K562 (cell line): Measurements from ENCODE around the gene CNOT10. TPM values are rescaled to one million over a fixed set of nuclear protein-coding genes. Genes with fewer than 3 reads are reported as not detected.

Experiments
- ATAC-seq: fragments of 200-7000 bp; cut with Tn5 transposase; 3 replicates; pipeline ENCODE4 v1.9.1; 2020; ENCODE audit warnings: moderate library complexity
- BruUV-seq: library from RNA; stranded (reverse); fragments of 400-500 nt; replicated peaks from 2 replicates; lab custom pipeline; 2021; lab: Mats Ljungman, UMichigan
- CTCF ChIA-PET: fragments of 300-600 bp; formaldehyde crosslinking; extraction: SDS; loops from one replicate; lab custom pipeline; 2021; ENCODE audit warnings: low intra/inter-chr PET ratio; lab: Yijun Ruan, JAX
- POLR2A ChIA-PET: fragments of 300-600, 350-650 bp; sonication (Branson Sonifier 250); formaldehyde crosslinking; extraction: SDS; loops from one replicate; lab custom pipeline; 2021; ENCODE audit warnings: antibody characterized with exemption, inconsistent platforms; lab: Yijun Ruan, JAX
- DNase-seq, 4 experiments: peaks; one replicate each; pipeline versions ENCODE4 v3.0.0 to v3.0.0-alpha.2; 2011 to 2018; ENCODE audit warnings: low spot score in 3 of 4, mixed read lengths in 3 of 4; ENCODE audit errors: extremely low read depth in 1 of 4
- FAIRE-seq: peaks from 2 replicates; lab custom pipeline; 2011; peaks lifted over from hg19 to GRCh38; lab: Jason Lieb, UNC
- H2AFZ ChIP-seq: 2 replicates; pipeline ENCODE4 v1.6.0; 2011; ENCODE audit warnings: low read depth, low read length, control low read depth, inconsistent platforms
- H3K27ac ChIP-seq: fragments of 200-600 bp; 3 replicates; pipeline ENCODE4 v1.8.0; 2011; ENCODE audit warnings: low read depth, mild to moderate bottlenecking, control low read depth, inconsistent platforms, low read length, moderate library complexity, mixed read lengths; ENCODE audit errors: extremely low read depth
- H3K27me3 ChIP-seq, 2 experiments: fragments of 300-600 bp in 1 of 2; 2 replicates in 1 of 2; 3 replicates in 1 of 2; pipeline versions ENCODE4 v1.6.0 to v1.8.0; 2011; ENCODE audit warnings: inconsistent platforms in 2 of 2, low read length in 2 of 2, mild to moderate bottlenecking in 1 of 2, mixed read lengths in 1 of 2, moderate library complexity in 1 of 2; ENCODE audit not compliant: control insufficient read depth in 2 of 2, insufficient read depth in 2 of 2
- H3K36me3 ChIP-seq: fragments of 300-600 bp; 3 replicates; pipeline ENCODE4 v1.8.0; 2011; ENCODE audit warnings: mild to moderate bottlenecking, low read length, inconsistent platforms; ENCODE audit not compliant: control insufficient read depth, insufficient read depth
- H3K4me1 ChIP-seq, 2 experiments: fragments of 200-600 bp in 1 of 2; replicated peaks in 1 of 2; 2 replicates in 1 of 2; 3 replicates in 1 of 2; pipeline versions ENCODE4 v1.5.1 to v1.8.0; 2011; ENCODE audit warnings: inconsistent platforms in 2 of 2, low read length in 2 of 2, mild to moderate bottlenecking in 1 of 2, mixed read lengths in 1 of 2, moderate library complexity in 1 of 2; ENCODE audit not compliant: control insufficient read depth in 2 of 2, insufficient read depth in 2 of 2
- H3K4me2 ChIP-seq: 2 replicates; pipeline ENCODE4 v1.6.1; 2011; ENCODE audit warnings: low read length, control low read depth, inconsistent platforms, mixed read lengths; ENCODE audit not compliant: insufficient read depth
- H3K4me3 ChIP-seq: fragments of 200-600 bp; sonication (generic), shearing (Covaris generic); 2 replicates; pipeline ENCODE4 v1.5.1; 2016; ENCODE audit warnings: control low read depth, inconsistent platforms
- H3K79me2 ChIP-seq: fragments of 200-600 bp; 3 replicates; pipeline ENCODE4 v1.8.0; 2011; ENCODE audit warnings: low read length, inconsistent platforms; ENCODE audit not compliant: control insufficient read depth, insufficient read depth
- H3K9ac ChIP-seq, 2 experiments: 2 replicates each; pipeline versions ENCODE4 v1.6.0 to v1.6.1; 2011; ENCODE audit warnings: low read depth in 2 of 2, low read length in 2 of 2, control low read depth in 1 of 2, inconsistent platforms in 1 of 2, mild to moderate bottlenecking in 1 of 2, mixed read lengths in 1 of 2; ENCODE audit not compliant: insufficient read depth in 1 of 2
- H3K9me1 ChIP-seq: one replicate; pipeline ENCODE4 v1.6.0; 2011; ENCODE audit warnings: inconsistent platforms, mild to moderate bottlenecking, low read length, moderate library complexity; ENCODE audit not compliant: control insufficient read depth, insufficient read depth
- H3K9me3 ChIP-seq: replicated peaks from 2 replicates; pipeline ENCODE4 v1.5.1; 2011; ENCODE audit warnings: low read depth, low read length, inconsistent platforms; ENCODE audit not compliant: control insufficient read depth, insufficient read depth
- H4K20me1 ChIP-seq: replicated peaks from 2 replicates; pipeline ENCODE4 v1.6.1; 2011; ENCODE audit warnings: low read length, inconsistent platforms, mixed read lengths; ENCODE audit not compliant: control insufficient read depth, insufficient read depth
- SAFB2 ChIP-seq: fragments of 200-400 bp; formaldehyde crosslinking; IDR thresholded peaks from 2 replicates; pipeline ENCODE4 v1.6.1; 2018; ENCODE audit warnings: borderline replicate concordance, low read length, low read depth, moderate library complexity; ENCODE audit not compliant: severe bottlenecking
- STAT6 ChIP-seq: sonication (generic); formaldehyde crosslinking; IDR thresholded peaks from 2 replicates; pipeline ENCODE4 v1.8.1; 2023; ENCODE audit warnings: mild to moderate bottlenecking, missing genetic modification reagents
- in situ Hi-C: fragments of 300-500 bp; cut with MboI; formaldehyde crosslinking; loops from 4 replicates; pipeline ENCODE4 v1.15.0; 2018; ENCODE audit warnings: inconsistent platforms, mixed read lengths
- intact Hi-C: fragments of 100-400 bp; cut with micrococcal nuclease; formaldehyde crosslinking; loops from 2 replicates; pipeline ENCODE4 v1.14.2; 2022
- polyA plus RNA-seq, 8 experiments: library from polyadenylated mRNA; depleted of rRNA in 4 of 8; stranded (reverse) in 5 of 8; unstranded in 3 of 8; fragments of >200 nt; fragmentation: Nextera tagmentation in 2 of 8; fragmentation: Illumina TruSeq in 1 of 8; extraction: Ambion mirVana in 2 of 8; extraction: Trizol in 1 of 8; gene quantifications; 2 replicates each; pipeline versions ENCODE4 v1.2.1 to v1.2.3, GENCODE V29; 2011 to 2014; ENCODE audit warnings: inconsistent platforms in 1 of 8, missing spikeins in 1 of 8
- total RNA-seq, 7 experiments: library from RNA; depleted of rRNA in 6 of 7; stranded (reverse); fragments of >200 nt in 6 of 7; fragmentation: Illumina TruSeq in 2 of 7; extraction: Trizol in 2 of 7; gene quantifications; 2 replicates each; pipeline versions ENCODE4 v1.2.1 to v1.2.3, GENCODE V29; 2011 to 2021; ENCODE audit warnings: low replicate concordance in 1 of 7

Gene CNOT10
- total and polyA plus RNA-seq, 9 of the 15 experiments (the other 6 are each of a cell fraction or from before 2014, with no cell fraction given), result 35.7 to 114 (median 81.9) TPM

DNA sequence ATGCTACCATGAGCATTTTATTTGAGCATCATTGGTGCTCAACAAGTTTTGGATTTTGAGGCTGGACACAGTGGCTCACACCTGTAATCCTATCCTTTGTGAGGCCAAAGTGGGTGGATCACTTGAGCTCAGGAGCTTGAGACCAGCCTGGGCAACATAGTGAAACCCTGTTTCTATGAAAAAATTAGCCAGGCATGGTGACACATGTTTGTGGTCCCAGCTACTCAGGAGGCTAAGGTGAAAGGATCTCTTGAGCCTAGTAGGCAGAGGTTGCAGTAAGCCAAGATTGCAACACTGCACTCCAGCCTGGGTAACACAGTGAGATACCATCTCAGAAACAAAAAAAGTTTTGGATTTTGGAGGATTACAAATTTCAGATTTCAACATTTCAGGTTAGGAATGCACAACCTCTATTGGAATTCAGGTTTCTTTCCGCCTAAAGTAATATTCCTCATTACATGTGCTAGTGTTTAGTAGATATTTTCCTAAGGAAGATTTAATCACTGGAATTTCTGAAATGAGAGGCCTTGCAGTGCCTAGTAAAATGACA is 27.6 kb downstream of the CNOT10 start (continued):
- TF ChIP-seq STAT6 (CRISPR knock-in tag), result no peak

- no peaks in the 10 kb centered on the region for H3K27me3 ChIP-seq
- BruUV-seq, result no TSS peak
- H3K4me1 ChIP-seq, result peaks cover 11 to 18% of the 10 kb centered on the region in 2 experiments
- no peak overlapping the region for H3K9ac ChIP-seq
- H3K9me1 ChIP-seq, result no peaks in the 10 kb centered on the region
- intact Hi-C loops (no loop called here), in situ Hi-C loops (no loop called here)
- TF ChIP-seq SAFB2, result no peak
- H3K27ac ChIP-seq, result no peak overlapping the region
- ATAC-seq (no peak), DNase-seq (no peak), FAIRE-seq (no peak)
- H4K20me1 ChIP-seq, result peaks cover 3% of the 10 kb centered on the region; the same call in 1 of the 2 replicates
- no peak overlapping the region for H3K4me2 ChIP-seq
- no peak overlapping the region for H3K4me3 ChIP-seq
- H3K9me3 ChIP-seq, result no peaks in the 10 kb centered on the region
- ChIA-PET CTCF (no interaction called here), POLR2A (interaction anchor here (1.0 to 1.3 kb wide), 2 partner anchors 10 to 14 kb away, joined by 3 to 4 read pairs; no protein-coding TSS in a partner anchor)
- peaks cover 91% of the 10 kb centered on the region for H3K36me3 ChIP-seq
- peaks cover 17% of the 10 kb centered on the region; the same call in 2 of the 3 replicates for H3K79me2 ChIP-seq
- H2AFZ ChIP-seq, result no peak overlapping the region
Observed at GRCh38 chr3:32713181-32713580, 28.2 kb downstream of the CNOT10 start.
